SU-DHL-6 (cell line): ENCODE data around the gene NKPD1.

Experiments
- CTCF ChIP-seq: fragments of 200-600 bp; sonication (generic); IDR thresholded peaks from one replicate; pipeline ENCODE4 v1.5.1; 2017; ENCODE audit warnings: antibody characterized with exemption, mild to moderate bottlenecking, low read length, moderate library complexity; ENCODE audit not compliant: insufficient read depth, poor library complexity, severe bottlenecking
- EZH2phosphoT487 ChIP-seq: fragments of 200-600 bp; sonication (generic), shearing (Covaris generic); conservative IDR thresholded peaks from 2 replicates; pipeline ENCODE4 v1.6.1; 2018; ENCODE audit warnings: mild to moderate bottlenecking, antibody characterized with exemption, low read length, moderate library complexity, mixed read lengths

DNA sequence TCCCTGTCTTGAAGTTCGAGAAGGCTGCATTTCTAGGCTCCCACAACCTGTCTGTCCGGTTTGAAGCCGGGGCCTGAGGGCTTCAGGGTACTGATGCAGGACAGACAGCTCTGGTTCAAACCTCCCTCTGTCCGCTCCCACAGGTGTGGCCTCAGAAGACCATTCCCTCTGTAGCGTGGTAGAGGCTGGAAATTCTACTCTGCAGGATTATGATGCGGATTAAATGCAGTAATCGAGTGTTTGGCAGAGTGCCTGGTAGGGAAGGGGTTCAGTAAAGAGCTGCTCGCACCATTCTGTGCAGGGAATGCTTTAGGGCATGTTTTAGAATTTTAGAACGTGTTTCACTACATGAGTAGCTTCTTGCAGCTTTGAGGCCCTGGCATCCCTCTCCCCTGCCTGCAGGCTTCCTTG, 37.3 kb downstream of the NKPD1 start:
- TF ChIP-seq CTCF (no peak), EZH2phosphoT487 (no peak)
